Measurements from ENCODE around the gene ZNF573. TPM values are rescaled to one million over a fixed set of nuclear protein-coding genes. Genes with fewer than 3 reads are reported as not detected.

Gene ZNF573
- total RNA-seq, 4 donors from 2014 or later, result 2.0 to 8.4 (median 5.1) TPM

DNA sequence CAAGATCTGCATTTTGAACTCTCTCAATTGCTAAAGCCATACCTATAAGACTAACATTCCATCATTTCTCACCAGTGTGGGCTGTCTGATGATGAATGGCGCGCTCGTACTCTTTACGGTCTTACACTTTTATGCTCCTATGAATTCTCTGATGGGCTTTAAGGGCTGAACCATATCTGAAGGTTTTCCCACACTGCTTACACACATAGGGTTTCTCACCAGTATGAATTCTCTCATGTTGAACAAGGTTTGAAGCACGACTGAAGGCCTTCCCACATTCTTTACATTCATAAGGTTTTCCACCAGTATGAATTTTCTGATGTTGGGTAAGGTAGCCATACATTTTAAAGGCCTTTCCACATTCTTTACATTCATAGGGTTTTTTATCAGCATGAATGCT, 41.0 kb downstream of the ZNF573 start:
- TF ChIP-seq POLR2A (IDR thresholded peaks at IDR 0.05) (no peak), CTCF (IDR thresholded peaks at IDR 0.05) (no peak)
- peaks cover 8 to 95% (median 77%) of the 10 kb centered on the region in 3 donors for H3K9me3 ChIP-seq

DNA sequence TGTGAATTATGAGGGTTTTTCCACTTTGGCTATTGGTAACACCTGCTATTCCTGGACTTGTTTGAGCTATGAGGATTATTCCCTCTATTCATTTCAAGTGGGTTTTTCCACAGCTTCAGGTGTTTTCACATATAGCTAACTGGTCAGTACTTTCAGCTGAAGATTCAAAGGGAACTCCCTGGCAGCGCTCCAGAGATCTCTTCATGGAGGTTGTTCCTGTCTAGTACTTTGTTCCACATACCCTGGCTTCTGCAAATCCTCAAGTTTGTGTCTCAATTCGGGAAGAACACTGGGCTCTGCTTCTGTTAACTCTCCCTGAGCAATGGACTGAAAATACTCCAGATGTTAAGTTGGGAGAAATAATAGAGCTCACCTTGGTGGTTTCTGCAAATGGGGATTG, 54.2 kb downstream of the ZNF573 start:
- intact Hi-C loops (cut with DNase I), result no loop called here
- Histone ChIP-seq H3K4me3 (no peak overlapping the region), H3K9me3 (peaks cover 0 to 22% (median 0%) of the 10 kb centered on the region in 3 donors), H3K27ac (no peak overlapping the region), H3K27me3 (no peaks in the 10 kb centered on the region), H3K4me1 (no peaks in the 10 kb centered on the region), H3K36me3 (peaks cover 0 to 15% (median 0%) of the 10 kb centered on the region in 3 donors)
- 82% methylated on average over 2 of the region's 2 CpGs for WGBS, 2 donors
- DNase-seq, result no peak
- TF ChIP-seq POLR2A (IDR thresholded peaks at IDR 0.05) (no peak), CTCF (IDR thresholded peaks at IDR 0.05) (no peak)

More for the DNA sequence above, 41.0 kb downstream of the ZNF573 start:
- peaks cover 0 to 58% (median 15%) of the 10 kb centered on the region in 3 donors for H3K36me3 ChIP-seq
- no peak overlapping the region for H3K27ac ChIP-seq
- H3K4me1 ChIP-seq, result no peaks in the 10 kb centered on the region
- H3K4me3 ChIP-seq, result no peak overlapping the region
- no peaks in the 10 kb centered on the region for H3K27me3 ChIP-seq
- intact Hi-C loops (cut with DNase I), result no loop called here
- no peak for DNase-seq
- WGBS, 2 donors, result 76 to 77% methylated on average over 5 of the region's 5 CpGs

DNA sequence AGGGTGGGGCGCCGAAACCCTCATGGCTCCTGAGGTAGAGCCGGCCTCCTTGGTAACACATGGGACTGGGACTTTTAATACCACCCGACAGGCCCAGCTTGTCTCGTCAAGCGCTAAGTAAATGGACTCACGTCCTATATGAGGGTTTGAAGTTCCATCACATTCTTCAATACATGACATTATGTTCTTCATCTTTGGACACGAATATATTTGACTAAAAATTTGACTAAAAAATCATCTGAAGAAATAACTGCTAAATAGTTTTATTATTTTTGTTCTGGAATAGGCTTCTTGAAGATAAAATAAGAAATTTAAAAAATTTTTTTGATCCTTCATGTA, 59.5 kb downstream of the ZNF573 start:
- TF ChIP-seq POLR2A (IDR thresholded peaks at IDR 0.05) (no peak), CTCF (IDR thresholded peaks at IDR 0.05) (peak in 2 of 6 experiments; percentile 2 to 3)
- 7 to 8% methylated on average over 7 to 8 of the region's 8 CpGs for WGBS, 2 donors
- intact Hi-C loops (cut with DNase I), result no loop called here
- Histone ChIP-seq H3K36me3 (peaks cover 0 to 6% (median 0%) of the 10 kb centered on the region in 3 donors), H3K4me1 (peaks cover 9 to 18% (median 11%) of the 10 kb centered on the region in 3 donors), H3K27me3 (no peaks in the 10 kb centered on the region), H3K4me3 (peak overlapping the region; percentile 85 to 99 (median 90)), H3K27ac (peak overlapping the region; percentile 78 to 95 (median 85)), H3K9me3 (no peaks in the 10 kb centered on the region)
- no peak for DNase-seq

DNA sequence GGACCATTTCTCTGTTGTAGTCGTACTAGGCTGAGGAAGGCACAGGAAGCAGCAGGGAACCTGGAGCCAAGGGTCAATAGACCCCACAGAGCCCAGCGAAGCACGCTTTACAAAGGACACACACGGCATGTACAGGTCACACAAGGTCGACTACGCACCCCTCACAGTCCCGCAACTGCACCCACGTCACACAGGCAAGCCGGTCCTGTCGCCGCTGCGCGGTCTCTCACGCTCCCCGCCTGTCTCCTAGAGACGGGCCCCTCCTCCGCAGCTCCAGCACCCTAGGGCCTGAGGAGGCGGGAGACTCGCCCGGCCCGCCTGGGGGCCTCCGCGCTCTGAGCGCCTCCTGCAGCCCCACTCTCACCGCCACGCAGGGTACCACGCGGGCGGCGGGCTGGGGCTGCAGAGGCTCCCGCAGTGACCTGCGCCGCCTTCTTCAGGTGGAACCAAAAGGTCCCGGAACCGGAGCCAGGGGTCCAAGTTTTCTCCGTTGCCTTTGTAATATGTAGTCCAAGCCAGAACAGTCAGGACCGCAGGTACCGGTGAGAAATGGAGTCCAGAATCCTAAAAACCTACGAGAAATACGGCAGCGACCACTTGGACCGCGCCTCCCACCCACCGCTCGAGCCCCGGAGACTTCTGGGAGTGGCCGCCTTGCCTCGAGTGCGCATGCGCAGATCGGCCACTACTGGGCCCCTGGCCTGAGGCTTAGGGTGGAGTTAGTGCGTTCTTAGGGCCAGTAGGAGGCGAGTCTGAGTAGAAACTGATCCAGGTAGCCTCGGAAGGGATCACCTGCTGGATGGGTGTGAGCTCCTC, 60.1 kb downstream of the ZNF573 start, which contains the start of gene ZNF607:
Gene ZNF607, minus strand, starts transcription at position 651 of the 816 bp plus-strand sequence. CDS start 8,143 bp downstream, outside the sequence.
- 0 to 1% methylated on average over 15 to 21 of the region's 54 CpGs for WGBS, 2 donors
- Histone ChIP-seq H3K27me3 (no peaks in the 10 kb centered on the region), H3K36me3 (peaks cover 0 to 12% (median 0%) of the 10 kb centered on the region in 3 donors), H3K27ac (peak within 1 kb of the TSS; percentile 78 to 95 (median 85)), H3K9me3 (no peaks in the 10 kb centered on the region), H3K4me1 (peaks cover 9 to 18% (median 11%) of the 10 kb centered on the region in 3 donors), H3K4me3 (peak within 1 kb of the TSS; percentile 85 to 99 (median 90))
- TF ChIP-seq CTCF (IDR thresholded peaks at IDR 0.05) (peak; percentile 45 to 79 (median 60)), POLR2A (IDR thresholded peaks at IDR 0.05) (peak in 2 of 4 donors; percentile 51 to 71)
- intact Hi-C loops (cut with DNase I), result no loop called here
- DNase-seq, result peak; percentile 15

DNA sequence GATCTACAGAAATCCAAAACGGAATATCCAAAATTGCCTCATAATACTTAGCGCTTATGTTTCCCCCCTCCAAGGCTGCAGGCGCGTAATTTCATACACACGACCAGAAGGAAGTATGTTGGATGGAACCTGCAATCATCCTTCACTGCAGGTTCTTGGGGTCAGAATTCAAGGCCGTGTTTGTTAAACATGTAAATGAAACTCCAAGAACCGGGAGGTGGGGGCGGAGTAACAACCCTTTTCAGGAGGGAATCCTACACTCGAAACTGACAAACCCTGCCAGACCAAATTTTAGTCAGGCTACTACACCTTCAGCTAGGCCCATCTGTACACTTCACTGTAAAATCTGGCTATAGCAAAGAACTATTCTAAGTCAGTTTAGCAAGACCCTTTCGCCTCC, 61.1 kb downstream of the ZNF573 start:
- Histone ChIP-seq H3K27ac (peak overlapping the region in 2 of 4 donors; percentile 88 to 95), H3K4me3 (peak overlapping the region in 3 of 4 donors; percentile 85 to 99 (median 94)), H3K9me3 (no peaks in the 10 kb centered on the region), H3K27me3 (no peaks in the 10 kb centered on the region), H3K4me1 (peaks cover 9 to 18% (median 11%) of the 10 kb centered on the region in 3 donors), H3K36me3 (peaks cover 0 to 14% (median 0%) of the 10 kb centered on the region in 3 donors)
- WGBS, 2 donors, result 43 to 61% methylated on average over 10 of the region's 10 CpGs
- intact Hi-C loops (cut with DNase I), result no loop called here
- no peak for TF ChIP-seq POLR2A (IDR thresholded peaks at IDR 0.05)
- TF ChIP-seq CTCF (IDR thresholded peaks at IDR 0.05), result no peak
- no peak for DNase-seq

Measured in esophagus squamous epithelium (tissue), 5 donors.